NT2/D1 (cell line): Measurements from ENCODE around the gene HOXC10.

ENCODE experiments used
- YY1 ChIP-seq: IDR thresholded peaks from 2 replicates; pipeline ENCODE4 v1.6.1; 2011; ENCODE audit not compliant: insufficient read length, insufficient read depth
- ZNF274 ChIP-seq: IDR thresholded peaks from 2 replicates; pipeline ENCODE4 v1.6.1; 2011; ENCODE audit warnings: mild to moderate bottlenecking, low read depth, low read length

GRCh38 chr12:54039417-54040147 is 54.6 kb downstream of the HOXC10 start:
- TF ChIP-seq YY1 (no peak), ZNF274 (no peak)
